Astrocyte (in vitro differentiated cells and primary cell): ENCODE data around the gene GRB2. TPM values are rescaled to one million over a fixed set of nuclear protein-coding genes. Genes with fewer than 3 reads are reported as not detected.
A peak's percentile ranks its signal among the peaks of the same experiment; 100 is the strongest.

ENCODE experiments used
- DNase-seq: peaks from one replicate; pipeline ENCODE4 v3.0.0-alpha.2; 2010; ENCODE audit warnings: low read depth
- FAIRE-seq: peaks from 2 replicates; lab custom pipeline; 2011; peaks lifted over from hg19 to GRCh38; lab: Jason Lieb, UNC
- H2AFZ ChIP-seq: 2 replicates; pipeline ENCODE4 v1.6.0; 2012; ENCODE audit warnings: low read depth, low read length, inconsistent platforms
- H3K27ac ChIP-seq: 2 replicates; pipeline ENCODE4 v1.5.1; 2011; ENCODE audit warnings: low read depth, low read length, inconsistent platforms
- H3K27me3 ChIP-seq: 2 replicates; pipeline ENCODE4 v1.6.0; 2011; ENCODE audit warnings: low read length, inconsistent platforms; ENCODE audit not compliant: insufficient read depth
- H3K36me3 ChIP-seq: 2 replicates; pipeline ENCODE4 v1.5.1; 2011; ENCODE audit warnings: low read length, inconsistent platforms; ENCODE audit not compliant: insufficient read depth
- H3K4me1 ChIP-seq: 2 replicates; pipeline ENCODE4 v1.5.1; 2011; ENCODE audit warnings: low read length, inconsistent platforms; ENCODE audit not compliant: insufficient read depth
- H3K4me2 ChIP-seq: 2 replicates; pipeline ENCODE4 v1.6.0; 2012; ENCODE audit warnings: low read length, inconsistent platforms
- H3K4me3 ChIP-seq: 2 replicates; pipeline ENCODE4 v1.5.1; 2011; ENCODE audit warnings: low read depth, mild to moderate bottlenecking, low read length, inconsistent platforms; ENCODE audit not compliant: insufficient read depth
- H3K79me2 ChIP-seq: 2 replicates; pipeline ENCODE4 v1.6.0; 2012; ENCODE audit warnings: mild to moderate bottlenecking, low read length, inconsistent platforms; ENCODE audit not compliant: insufficient read depth
- H3K9ac ChIP-seq: 2 replicates; pipeline ENCODE4 v1.6.0; 2012; ENCODE audit warnings: mild to moderate bottlenecking, low read length, inconsistent platforms
- H3K9me3 ChIP-seq: 2 replicates; pipeline ENCODE4 v1.5.1; 2012; ENCODE audit warnings: low read depth, mild to moderate bottlenecking, low read length, inconsistent platforms; ENCODE audit not compliant: insufficient read depth
- H4K20me1 ChIP-seq: 2 replicates; pipeline ENCODE4 v1.6.0; 2012; ENCODE audit warnings: low read length, inconsistent platforms; ENCODE audit not compliant: insufficient read depth
- H3K27ac Mint-ChIP-seq: one replicate; pipeline ENCODE4 v1.8.0; 2021; ENCODE audit warnings: mild to moderate bottlenecking, mixed read lengths; ENCODE audit not compliant: unreplicated experiment
- H3K27me3 Mint-ChIP-seq: one replicate; pipeline ENCODE4 v1.8.0; 2021; ENCODE audit warnings: low read depth, mixed read lengths; ENCODE audit not compliant: unreplicated experiment
- H3K36me3 Mint-ChIP-seq: one replicate; pipeline ENCODE4 v1.8.0; 2021; ENCODE audit warnings: low read depth, mixed read lengths; ENCODE audit not compliant: unreplicated experiment
- H3K4me1 Mint-ChIP-seq: one replicate; pipeline ENCODE4 v1.8.0; 2021; ENCODE audit warnings: low read depth, mixed read lengths; ENCODE audit not compliant: unreplicated experiment
- H3K4me3 Mint-ChIP-seq: one replicate; pipeline ENCODE4 v1.8.0; 2021; ENCODE audit warnings: mild to moderate bottlenecking, moderate library complexity, mixed read lengths; ENCODE audit not compliant: unreplicated experiment
- H3K9me3 Mint-ChIP-seq: one replicate; pipeline ENCODE4 v1.8.0; 2021; ENCODE audit warnings: mild to moderate bottlenecking, mixed read lengths; ENCODE audit not compliant: unreplicated experiment
- CTCF ChIP-seq: IDR thresholded peaks from 2 replicates; pipeline ENCODE4 v1.5.1; 2011; ENCODE audit warnings: low read depth, mild to moderate bottlenecking, inconsistent platforms, low read length, moderate library complexity; ENCODE audit not compliant: insufficient read depth
- EZH2 ChIP-seq: IDR thresholded peaks from 2 replicates; pipeline ENCODE4 v1.6.1; 2012; ENCODE audit warnings: mild to moderate bottlenecking, low read length, inconsistent platforms; ENCODE audit not compliant: insufficient read depth
- total RNA-seq: library from RNA; stranded (reverse); gene quantifications from 2 replicates; pipeline ENCODE4 v1.2.1, GENCODE V29; 2021

GRB2 gene
- total RNA-seq, 1 donor from 2014 or later: 168 TPM

GRCh38 chr17:75318211-75318610 is 87.3 kb downstream of the GRB2 start:
- Histone ChIP-seq H2AFZ (no peak overlapping the region), H3K27me3 (no peaks in the 10 kb centered on the region), H3K4me1 (peaks cover 26% of the 10 kb centered on the region), H4K20me1 (peaks cover 48% of the 10 kb centered on the region), H3K4me3 (no peak overlapping the region), H3K4me2 (no peak overlapping the region), H3K9ac (no peak overlapping the region), H3K79me2 (peaks cover 7% of the 10 kb centered on the region), H3K27ac (no peak overlapping the region), H3K9me3 (no peaks in the 10 kb centered on the region), H3K36me3 (peaks cover 22% of the 10 kb centered on the region)
- Mint-ChIP-seq H3K27me3 (no peaks in the 10 kb centered on the region), H3K9me3 (no peaks in the 10 kb centered on the region), H3K36me3 (peaks cover 22% of the 10 kb centered on the region), H3K4me1 (peaks cover 25% of the 10 kb centered on the region), H3K27ac (peak overlapping the region; percentile 18), H3K4me3 (no peak overlapping the region)
- DNase-seq (no peak), FAIRE-seq (no peak)
- TF ChIP-seq EZH2 (no peak), CTCF (no peak)

GRCh38 chr17:75317671-75318070 is 87.8 kb downstream of the GRB2 start:
- Histone ChIP-seq H3K4me2 (no peak overlapping the region), H2AFZ (no peak overlapping the region), H3K27ac (no peak overlapping the region), H4K20me1 (peaks cover 42% of the 10 kb centered on the region), H3K79me2 (peaks cover 7% of the 10 kb centered on the region), H3K4me3 (no peak overlapping the region), H3K9me3 (no peaks in the 10 kb centered on the region), H3K9ac (no peak overlapping the region), H3K36me3 (peaks cover 22% of the 10 kb centered on the region), H3K27me3 (no peaks in the 10 kb centered on the region), H3K4me1 (peaks cover 25% of the 10 kb centered on the region)
- FAIRE-seq (no peak), DNase-seq (no peak)
- Mint-ChIP-seq H3K9me3 (no peaks in the 10 kb centered on the region), H3K27me3 (no peaks in the 10 kb centered on the region), H3K4me3 (no peak overlapping the region), H3K27ac (no peak overlapping the region), H3K36me3 (peaks cover 23% of the 10 kb centered on the region), H3K4me1 (peaks cover 31% of the 10 kb centered on the region)
- TF ChIP-seq EZH2 (no peak), CTCF (no peak)

GRCh38 chr17:75316253-75316652 is 89.2 kb downstream of the GRB2 start:
- Mint-ChIP-seq H3K27ac (no peak overlapping the region), H3K4me3 (no peak overlapping the region), H3K4me1 (peaks cover 32% of the 10 kb centered on the region), H3K9me3 (no peaks in the 10 kb centered on the region), H3K36me3 (peaks cover 22% of the 10 kb centered on the region), H3K27me3 (no peaks in the 10 kb centered on the region)
- Histone ChIP-seq H3K27me3 (no peaks in the 10 kb centered on the region), H3K4me3 (no peak overlapping the region), H3K4me2 (peak overlapping the region; percentile 14), H2AFZ (no peak overlapping the region), H3K4me1 (peaks cover 25% of the 10 kb centered on the region), H3K9ac (no peak overlapping the region), H4K20me1 (peaks cover 31% of the 10 kb centered on the region), H3K79me2 (peaks cover 3% of the 10 kb centered on the region), H3K9me3 (no peaks in the 10 kb centered on the region), H3K36me3 (peaks cover 16% of the 10 kb centered on the region), H3K27ac (no peak overlapping the region)
- DNase-seq (no peak), FAIRE-seq (no peak)
- TF ChIP-seq EZH2 (no peak), CTCF (no peak)
